GM12878 (cell line): Measurements from ENCODE around the gene MAGEB3. TPM values are rescaled to one million over a fixed set of nuclear protein-coding genes. Genes with fewer than 3 reads are reported as not detected.

Experiments used
- ATAC-seq: fragments of 200-7000 bp; cut with Tn5 transposase; 3 replicates; pipeline ENCODE4 v1.9.1; 2020; ENCODE audit warnings: mild to moderate bottlenecking, moderate library complexity
- BruUV-seq: library from RNA; stranded (reverse); fragments of 400-500 nt; replicated peaks from 2 replicates; lab custom pipeline; 2021; lab: Mats Ljungman, UMichigan
- CTCF ChIA-PET: fragments of 300-600 bp; sonication (Branson Sonifier 250); formaldehyde crosslinking; extraction: SDS; loops from one replicate; lab custom pipeline; 2021; ENCODE audit warnings: inconsistent platforms; lab: Yijun Ruan, JAX
- POLR2A ChIA-PET: fragments of 350-600 bp; formaldehyde crosslinking; extraction: SDS; loops from one replicate; lab custom pipeline; 2021; ENCODE audit warnings: inconsistent platforms; lab: Charles Lee
- RAD21 ChIA-PET: fragments of 300-600 bp; sonication (Branson Sonifier 250); formaldehyde crosslinking; loops from one replicate; lab custom pipeline; 2023; ENCODE audit warnings: antibody characterized with exemption; ENCODE audit not compliant: unreplicated experiment; lab: Charles Lee
- SMC1A ChIA-PET: fragments of 300-600 bp; sonication (Branson Sonifier 250); formaldehyde crosslinking; loops from one replicate; lab custom pipeline; 2023; ENCODE audit not compliant: unreplicated experiment, uncharacterized antibody; lab: Charles Lee
- DNase-seq: peaks from one replicate; pipeline ENCODE4 v3.0.0-alpha.2; 2011; ENCODE audit warnings: low read depth, low spot score
- FAIRE-seq: peaks from 3 replicates; lab custom pipeline; 2011; peaks lifted over from hg19 to GRCh38; lab: Jason Lieb, UNC
- H2AFZ ChIP-seq: 2 replicates; pipeline ENCODE4 v1.6.0; 2011; ENCODE audit warnings: low read depth, low read length, control low read depth; ENCODE audit not compliant: control insufficient read depth
- H3K27ac ChIP-seq: 2 replicates; pipeline ENCODE4 v1.5.1; 2011; ENCODE audit warnings: control low read depth; ENCODE audit not compliant: control insufficient read depth, insufficient read depth
- H3K27me3 ChIP-seq, 2 experiments: replicated peaks in 1 of 2; 2 replicates each; pipeline versions ENCODE4 v1.6.0 to v1.6.1; 2011; ENCODE audit warnings: low read length in 1 of 2; ENCODE audit not compliant: control insufficient read depth in 2 of 2, insufficient read depth in 2 of 2
- H3K36me3 ChIP-seq, 2 experiments: 2 replicates each; pipeline ENCODE4 v1.5.1; 2011; ENCODE audit warnings: low read length in 1 of 2; ENCODE audit not compliant: control insufficient read depth in 2 of 2, insufficient read depth in 2 of 2
- H3K4me1 ChIP-seq: 2 replicates; pipeline ENCODE4 v1.6.1; 2011; ENCODE audit warnings: mild to moderate bottlenecking, low read length, moderate library complexity, mixed read lengths; ENCODE audit not compliant: control insufficient read depth, insufficient read depth
- H3K4me2 ChIP-seq: 2 replicates; pipeline ENCODE4 v1.6.0; 2011; ENCODE audit warnings: control low read depth; ENCODE audit not compliant: control insufficient read depth, insufficient read depth
- H3K4me3 ChIP-seq: fragments of 200-600 bp; sonication (generic); 2 replicates; pipeline ENCODE4 v1.5.1; 2016
- H3K79me2 ChIP-seq: 2 replicates; pipeline ENCODE4 v1.6.0; 2011; ENCODE audit warnings: low read length; ENCODE audit not compliant: control insufficient read depth, insufficient read depth
- H3K9ac ChIP-seq: 2 replicates; pipeline ENCODE4 v1.8.0; 2011; ENCODE audit warnings: low read length, control low read depth, mixed read lengths; ENCODE audit not compliant: control insufficient read depth, insufficient read depth
- H3K9me3 ChIP-seq: replicated peaks from 3 replicates; pipeline ENCODE4 v1.5.1; 2011; ENCODE audit warnings: mild to moderate bottlenecking, low read length; ENCODE audit not compliant: control insufficient read depth, insufficient read depth
- H4K20me1 ChIP-seq: 2 replicates; pipeline ENCODE4 v1.6.0; 2011; ENCODE audit not compliant: control insufficient read depth, insufficient read depth
- HCFC1 ChIP-seq: fragments of 150-350 bp; IDR thresholded peaks from 2 replicates; pipeline ENCODE4 v1.6.1; 2014; ENCODE audit warnings: low read length
- IKZF1 ChIP-seq: fragments of 450-650 bp; conservative IDR thresholded peaks from 2 replicates; pipeline ENCODE4 v1.6.1; 2017; ENCODE audit warnings: antibody characterized with exemption, mild to moderate bottlenecking
- SMAD1 ChIP-seq: fragments of 450-650 bp; IDR thresholded peaks from 2 replicates; pipeline ENCODE4 v1.6.1; 2018; ENCODE audit warnings: mild to moderate bottlenecking, low read depth; ENCODE audit not compliant: partially characterized antibody
- SPI1 ChIP-seq: IDR thresholded peaks from 2 replicates; pipeline ENCODE4 v1.6.1; 2011; ENCODE audit warnings: low read depth, mild to moderate bottlenecking, low read length, moderate library complexity, borderline replicate concordance; ENCODE audit not compliant: insufficient read depth
- ZBTB11 ChIP-seq: fragments of 450-650 bp; formaldehyde crosslinking; IDR thresholded peaks from 2 replicates; pipeline ENCODE4 v1.5.0; 2022; ENCODE audit warnings: mild to moderate bottlenecking, missing genetic modification characterization
- WGBS: methylation state at CpG from one replicate; pipeline ENCODE4 v1.1.6; 2016; ENCODE audit warnings: low lambda C conversion rate; ENCODE audit not compliant: insufficient replicate concordance, insufficient coverage; ENCODE audit errors: missing lambda C conversion rate; 5-methylcytosine and 5-hydroxymethylcytosine counted together
- in situ Hi-C: fragments of 300-500 bp; cut with MboI; formaldehyde crosslinking; loops from 9 replicates; pipeline ENCODE4 v1.14.3; 2018; ENCODE audit warnings: mixed read lengths
- intact Hi-C: fragments of 100-400 bp; cut with micrococcal nuclease; formaldehyde crosslinking; loops from one replicate; pipeline ENCODE4 v1.14.2; 2022; ENCODE audit not compliant: unreplicated experiment
- polyA plus RNA-seq, 11 experiments: library from polyadenylated mRNA; depleted of rRNA in 4 of 11; unstranded in 6 of 11; stranded (reverse) in 5 of 11; fragments of >200 nt; fragmentation: Nextera tagmentation in 4 of 11; fragmentation: Illumina TruSeq in 1 of 11; extraction: Ambion mirVana in 4 of 11; extraction: Trizol in 1 of 11; gene quantifications; 1 replicate in 1 of 11; 2 replicates in 10 of 11; pipeline versions ENCODE4 v1.2.1 to v1.2.3, GENCODE V29; 2011 to 2016; ENCODE audit warnings: inconsistent platforms in 2 of 11, missing spikeins in 2 of 11, low read depth in 1 of 11
- total RNA-seq, 4 experiments: library from RNA; depleted of rRNA in 3 of 4; stranded (reverse); fragments of >200 nt in 3 of 4; fragmentation: Illumina TruSeq in 1 of 4; extraction: Trizol in 1 of 4; gene quantifications; 2 replicates each; pipeline versions ENCODE4 v1.2.1 to v1.2.3, GENCODE V29; 2013 to 2021
- TF ChIP-seq, protein P1 (sequence below), 3 experiments: IDR thresholded peaks in 2 of 3; conservative IDR thresholded peaks in 1 of 3; 2 replicates each; pipeline ENCODE4 v1.5.1; 2011; ENCODE audit warnings: low read depth in 3 of 3, low read length in 3 of 3, mild to moderate bottlenecking in 3 of 3, control low read depth in 2 of 3, moderate library complexity in 2 of 3, inconsistent platforms in 1 of 3, mixed read lengths in 1 of 3; ENCODE audit not compliant: control insufficient read depth in 2 of 3, insufficient read depth in 1 of 3; ENCODE audit errors: extremely low read depth in 1 of 3

Gene MAGEB3
- total and polyA plus RNA-seq, 10 of the 15 experiments (the other 5 are each of a cell fraction or from before 2014, with no cell fraction given), result not detected

GRCh38 chrX:30228526-30228925 is 1.9 kb upstream of the MAGEB3 start:
- no peak for FAIRE-seq

More at GRCh38 chrX:30228526-30228925, 1.9 kb upstream of the MAGEB3 start:
- no peak overlapping the region for H2AFZ ChIP-seq
- TF ChIP-seq SMAD1 (no peak), HCFC1 (no peak), ZBTB11 (CRISPR knock-in tag) (no peak), SPI1 (no peak), IKZF1 (no peak)
- TF ChIP-seq, protein P1, sequence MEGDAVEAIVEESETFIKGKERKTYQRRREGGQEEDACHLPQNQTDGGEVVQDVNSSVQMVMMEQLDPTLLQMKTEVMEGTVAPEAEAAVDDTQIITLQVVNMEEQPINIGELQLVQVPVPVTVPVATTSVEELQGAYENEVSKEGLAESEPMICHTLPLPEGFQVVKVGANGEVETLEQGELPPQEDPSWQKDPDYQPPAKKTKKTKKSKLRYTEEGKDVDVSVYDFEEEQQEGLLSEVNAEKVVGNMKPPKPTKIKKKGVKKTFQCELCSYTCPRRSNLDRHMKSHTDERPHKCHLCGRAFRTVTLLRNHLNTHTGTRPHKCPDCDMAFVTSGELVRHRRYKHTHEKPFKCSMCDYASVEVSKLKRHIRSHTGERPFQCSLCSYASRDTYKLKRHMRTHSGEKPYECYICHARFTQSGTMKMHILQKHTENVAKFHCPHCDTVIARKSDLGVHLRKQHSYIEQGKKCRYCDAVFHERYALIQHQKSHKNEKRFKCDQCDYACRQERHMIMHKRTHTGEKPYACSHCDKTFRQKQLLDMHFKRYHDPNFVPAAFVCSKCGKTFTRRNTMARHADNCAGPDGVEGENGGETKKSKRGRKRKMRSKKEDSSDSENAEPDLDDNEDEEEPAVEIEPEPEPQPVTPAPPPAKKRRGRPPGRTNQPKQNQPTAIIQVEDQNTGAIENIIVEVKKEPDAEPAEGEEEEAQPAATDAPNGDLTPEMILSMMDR (IDR thresholded peaks at IDR 0.05 in 2 of 3, conservative IDR thresholded peaks at IDR 0.05 in 1 of 3; ENCODE audit: control insufficient read depth in 2 of 3, extremely low read depth in 1 of 3, insufficient read depth in 1 of 3, low read depth in 3 of 3, low read length in 3 of 3), result no peak
- H3K27me3 ChIP-seq, result no peaks in the 10 kb centered on the region
- ChIA-PET CTCF (no interaction called here), RAD21 (no interaction called here), POLR2A (no interaction called here), SMC1A (no interaction called here)
- intact Hi-C loops (no loop called here), in situ Hi-C loops (no loop called here)
- H3K4me2 ChIP-seq, result no peak overlapping the region
- 50% methylated on average over 1 of the region's 1 CpG for WGBS
- no peak for ATAC-seq
- no TSS peak for BruUV-seq
- no peak for DNase-seq
- no peak overlapping the region for H3K9ac ChIP-seq
- no peak overlapping the region for H3K4me3 ChIP-seq
- no peaks in the 10 kb centered on the region for H3K79me2 ChIP-seq
- no peaks in the 10 kb centered on the region for H3K9me3 ChIP-seq
- H3K27ac ChIP-seq, result no peak overlapping the region
- H3K4me1 ChIP-seq, result no peaks in the 10 kb centered on the region
- H4K20me1 ChIP-seq, result no peaks in the 10 kb centered on the region
- H3K36me3 ChIP-seq, result no peaks in the 10 kb centered on the region
